Embryonic facial prominence (tissue), 1 donor: ENCODE data around the gene STUB1.

Experiments used
- DNase-seq: peaks from one replicate; pipeline ENCODE4 v3.0.0-alpha.2; 2016; ENCODE audit errors: extremely low spot score

The STUB1 gene

GRCh38 chr16:679814-680624 is at the start of gene STUB1:
Gene STUB1, plus strand, starts transcription at chr16:680410. Its CDS starts 116 bp downstream, at chr16:680526.
- peak; percentile 68 for DNase-seq

- DNase-seq, result no peak
Measured at GRCh38 chr16:630815-631405, 49.3 kb upstream of the STUB1 start, which contains the start of gene WFIKKN1. Gene WFIKKN1, plus strand, starts transcription at chr16:630985. Its CDS starts 269 bp downstream, at chr16:631254.

- no peak for DNase-seq
Measured at GRCh38 chr16:631808-632358, 48.3 kb upstream of the STUB1 start.

- no peak for DNase-seq
Measured at GRCh38 chr16:632486-633335, 47.5 kb upstream of the STUB1 start.

- DNase-seq, result no peak
Measured at GRCh38 chr16:633336-634050, 46.7 kb upstream of the STUB1 start.

GRCh38 chr16:634051-634670 is 46.0 kb upstream of the STUB1 start:
- no peak for DNase-seq

- no peak for DNase-seq
Measured at GRCh38 chr16:634996-635395, 45.2 kb upstream of the STUB1 start.

GRCh38 chr16:635573-636205 is 44.5 kb upstream of the STUB1 start:
- DNase-seq, result no peak

GRCh38 chr16:636206-637080 is 43.8 kb upstream of the STUB1 start, which contains the start of gene METTL26:
Gene METTL26, minus strand, starts transcription at chr16:636305. Its CDS starts 15 bp downstream, at chr16:636290.
- DNase-seq, result peak; percentile 91

- DNase-seq, result no peak
Measured at GRCh38 chr16:637081-638018, 42.9 kb upstream of the STUB1 start.

- DNase-seq, result no peak
Measured at GRCh38 chr16:638034-638543, 42.1 kb upstream of the STUB1 start.

- DNase-seq, result no peak
Measured at GRCh38 chr16:638836-639235, 41.4 kb upstream of the STUB1 start.

- no peak for DNase-seq
Measured at GRCh38 chr16:640614-641013, 39.6 kb upstream of the STUB1 start.

GRCh38 chr16:641326-642188 is 38.7 kb upstream of the STUB1 start, which contains the start of gene MCRIP2:
Gene MCRIP2, plus strand, starts transcription at chr16:641828. Its CDS starts 164 bp downstream, at chr16:641992.
- DNase-seq, result no peak

GRCh38 chr16:642189-643049 is 37.8 kb upstream of the STUB1 start:
- no peak for DNase-seq

GRCh38 chr16:643050-643368 is 37.2 kb upstream of the STUB1 start:
- no peak for DNase-seq
